Nucleus accumbens (tissue), 56 donors: ENCODE data around the gene PIMREG.

Source experiments
- DNase-seq, 56 donors: peaks; one replicate each; lab custom pipeline; 2025; lab: John Stamatoyannopoulos, UW

PIMREG gene

DNA sequence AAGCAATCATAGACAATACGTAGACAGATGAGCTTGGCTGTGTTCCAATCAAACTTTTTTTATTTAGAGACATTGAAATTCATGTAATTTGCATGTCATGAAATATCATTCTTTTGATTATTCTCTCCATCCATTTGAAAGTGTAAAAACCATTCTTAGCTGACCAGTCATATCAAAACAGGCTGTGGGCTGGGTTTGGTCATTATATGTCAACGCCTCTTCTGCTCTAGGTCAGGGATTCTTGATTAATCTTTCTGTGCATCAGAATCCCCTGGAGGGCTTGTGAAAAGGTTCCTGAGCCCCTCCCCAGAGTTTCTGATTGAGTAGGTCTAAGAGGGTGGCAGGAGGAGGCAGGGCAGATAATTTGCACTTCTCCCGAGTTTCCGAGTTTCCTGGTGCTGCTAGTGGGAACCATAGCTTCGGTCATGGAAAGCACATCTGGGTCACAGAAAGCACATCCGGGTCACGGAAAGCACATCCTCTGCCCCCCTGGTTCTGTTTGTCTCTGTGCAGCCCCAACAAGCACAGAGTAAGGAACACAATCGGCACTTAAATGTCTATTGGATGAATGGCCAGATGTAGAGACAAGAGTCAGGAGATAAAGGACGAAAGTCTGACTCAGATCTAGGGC, 16.4 kb downstream of the PIMREG start:
- DNase-seq = no peak

DNA sequence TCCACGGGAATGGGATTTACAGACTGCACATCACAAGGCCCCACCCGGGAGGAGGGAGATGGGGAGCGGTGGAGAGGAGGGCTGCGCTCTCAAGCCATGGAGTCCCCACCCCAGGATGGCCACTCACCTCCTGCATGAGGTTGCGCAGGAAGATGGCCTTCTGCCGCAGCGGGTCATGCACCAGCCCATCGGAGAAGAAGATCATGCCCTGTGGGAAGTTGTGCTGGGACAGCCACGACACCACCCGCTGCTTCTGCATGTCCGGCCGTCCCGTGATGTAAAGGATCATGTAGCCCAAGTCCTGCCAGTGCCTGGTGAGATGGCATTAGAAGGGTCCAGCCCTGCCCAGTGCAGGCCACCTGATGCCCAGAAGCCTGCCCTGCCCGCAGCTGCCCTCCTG, 17.0 kb downstream of the PIMREG start:
- DNase-seq = no peak

DNA sequence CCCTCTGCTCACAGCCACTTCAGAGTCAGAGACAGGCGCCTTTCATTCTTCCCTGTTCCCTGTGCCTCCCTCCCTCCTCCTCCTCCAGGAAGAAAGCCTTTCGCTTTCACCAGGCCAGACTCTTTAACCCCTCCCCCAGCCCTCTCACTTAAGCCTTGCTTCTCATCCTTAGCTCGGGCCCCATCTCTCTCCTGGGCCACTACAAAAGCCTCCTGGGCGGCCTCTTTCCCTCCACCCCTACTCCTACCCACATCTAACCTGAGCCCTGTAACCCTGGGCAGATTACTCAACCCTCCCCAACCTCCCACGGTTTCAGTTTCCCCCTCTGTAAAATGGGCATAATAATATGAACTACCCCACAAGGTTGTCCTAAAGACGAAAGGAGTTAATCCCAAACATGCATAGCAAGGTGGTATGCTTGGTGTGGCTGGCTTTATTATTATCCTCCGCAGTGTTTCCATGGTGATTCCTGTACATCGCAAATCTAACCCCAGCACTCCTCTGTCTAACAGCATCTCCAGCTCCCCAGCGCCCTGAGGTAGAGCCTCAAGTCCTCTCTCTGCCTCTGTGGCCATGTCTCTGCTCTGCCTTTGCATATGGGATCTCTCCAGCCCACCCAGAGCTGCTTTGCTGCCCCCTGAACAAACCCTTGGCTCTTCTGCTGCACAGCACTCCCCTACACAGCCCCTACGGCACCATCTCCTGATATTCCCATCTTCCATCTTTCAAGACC, 17.7 kb downstream of the PIMREG start:
- DNase-seq = no peak

DNA sequence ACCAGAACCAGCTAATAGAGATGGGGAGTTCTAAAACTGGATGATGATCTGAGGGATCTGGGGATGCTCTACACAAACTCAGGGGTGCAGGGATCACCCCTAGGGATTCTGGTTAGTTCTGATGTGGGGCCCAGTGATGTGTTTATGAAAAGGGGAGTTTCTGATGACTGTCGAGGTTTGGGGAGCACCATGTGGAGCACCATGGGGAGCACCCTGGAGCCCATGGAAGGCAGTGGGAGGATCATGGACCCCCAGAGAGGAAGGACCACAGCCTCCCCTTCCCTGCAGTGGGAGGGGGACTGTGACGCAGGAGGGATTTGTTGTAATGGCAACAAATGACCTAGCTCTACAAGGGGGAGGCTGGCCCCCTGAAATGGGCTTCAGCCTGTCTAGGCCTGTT, 18.4 kb downstream of the PIMREG start:
- no peak for DNase-seq

DNA sequence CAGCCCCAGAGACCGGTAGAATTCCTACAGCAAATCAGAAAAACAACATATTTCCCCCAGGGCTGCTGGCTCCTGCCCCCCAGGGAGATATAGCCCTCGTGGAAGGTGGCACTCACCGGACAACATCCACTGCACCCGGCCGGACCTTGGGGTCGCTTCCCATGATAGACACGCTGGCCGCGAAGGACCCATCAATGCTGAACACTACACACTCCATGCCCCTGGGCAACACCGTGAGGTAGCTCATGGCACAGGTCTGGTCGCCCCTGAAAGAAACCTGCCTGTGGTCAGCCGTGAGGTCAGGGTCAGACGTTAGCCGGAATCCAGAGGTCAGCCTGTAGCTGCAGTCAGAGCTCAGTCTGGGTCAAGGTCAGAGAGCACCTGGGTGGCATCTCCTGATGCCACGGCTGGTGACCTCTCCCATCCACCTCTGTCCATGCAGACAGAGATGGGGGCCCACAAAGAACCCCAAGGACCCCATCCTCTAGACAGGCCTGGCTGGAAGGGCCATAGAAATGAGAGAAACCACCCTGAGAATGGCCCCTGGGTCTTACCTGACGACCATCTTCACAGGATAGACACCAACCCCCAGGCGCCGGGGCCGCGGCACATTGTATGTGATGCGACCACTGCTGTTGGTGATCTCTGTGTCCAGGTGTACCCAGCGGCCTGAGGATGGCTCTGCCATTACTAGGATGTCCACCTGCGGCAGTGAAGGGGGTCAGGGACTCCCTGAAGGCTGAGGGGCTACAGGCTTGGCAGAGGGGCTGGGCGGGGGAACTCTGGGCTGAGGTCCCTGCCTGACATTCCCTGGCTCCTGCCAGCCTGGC, 19.6 kb downstream of the PIMREG start:
- DNase-seq = no peak

DNA sequence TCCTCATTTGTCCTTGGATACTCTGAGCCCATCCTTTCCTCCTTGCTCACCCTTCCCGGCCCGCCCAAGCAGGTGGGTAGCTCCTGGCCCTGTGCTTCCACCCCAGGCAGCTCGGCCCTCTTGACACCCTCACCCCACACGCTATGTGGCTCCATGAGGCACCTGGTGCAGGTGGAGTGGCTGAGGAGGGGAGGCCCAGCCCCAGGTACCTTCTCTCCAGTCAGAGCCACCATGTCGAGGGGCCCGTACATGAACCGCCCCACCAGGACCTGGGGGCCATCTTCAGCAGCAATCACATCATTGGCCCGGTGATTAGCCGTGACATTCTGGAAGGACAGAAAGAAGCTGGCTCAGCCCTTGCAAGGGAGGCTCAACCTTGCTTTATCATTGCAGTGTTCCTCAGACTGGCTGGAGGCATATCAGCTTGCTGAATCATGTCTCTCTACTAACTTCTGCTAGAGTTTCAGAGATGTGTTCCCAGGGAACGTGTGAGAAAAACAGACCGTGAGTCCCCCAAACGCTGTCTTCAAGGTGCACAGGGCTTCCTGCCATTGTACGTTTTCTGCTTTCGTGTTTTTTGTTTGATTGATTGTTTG, 20.3 kb downstream of the PIMREG start:
- no peak for DNase-seq

DNA sequence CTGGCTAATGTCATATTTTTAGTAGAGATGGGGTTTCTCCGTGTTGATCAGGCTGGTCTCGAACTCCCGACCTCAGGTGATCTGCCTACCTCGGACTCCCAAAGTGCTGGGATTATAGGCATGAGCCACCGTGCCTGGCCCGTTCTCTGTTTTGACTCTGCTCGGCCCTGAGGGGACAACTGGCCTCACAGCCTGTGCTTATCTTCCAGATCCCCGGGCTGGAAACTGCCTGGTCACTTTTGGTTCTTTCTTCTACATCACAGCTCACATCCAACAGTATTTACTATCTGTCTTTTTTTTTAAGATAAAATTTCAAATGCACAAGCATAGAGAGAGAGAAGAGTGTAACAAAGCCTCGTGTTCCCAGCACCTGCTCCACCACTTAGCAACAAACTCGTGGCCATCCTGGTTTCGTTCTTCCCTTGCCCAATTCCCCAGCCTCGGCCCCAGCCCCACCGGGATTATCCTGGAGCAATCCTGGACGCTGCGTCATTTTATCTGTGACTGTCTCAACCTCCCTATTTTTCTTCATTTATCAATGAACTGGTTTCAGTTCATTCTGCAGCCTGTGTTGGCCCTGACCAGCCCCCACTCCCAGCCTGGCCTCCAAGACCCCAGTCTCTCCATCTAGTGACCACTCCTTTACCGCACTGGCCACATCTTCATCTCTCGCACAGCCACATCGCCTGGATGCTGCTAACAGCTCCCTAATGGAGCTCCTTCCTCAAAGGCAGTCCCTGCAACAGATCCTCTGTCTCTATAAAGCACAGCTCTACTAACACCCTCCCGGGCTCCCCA, 21.1 kb downstream of the PIMREG start:
- no peak for DNase-seq

DNA sequence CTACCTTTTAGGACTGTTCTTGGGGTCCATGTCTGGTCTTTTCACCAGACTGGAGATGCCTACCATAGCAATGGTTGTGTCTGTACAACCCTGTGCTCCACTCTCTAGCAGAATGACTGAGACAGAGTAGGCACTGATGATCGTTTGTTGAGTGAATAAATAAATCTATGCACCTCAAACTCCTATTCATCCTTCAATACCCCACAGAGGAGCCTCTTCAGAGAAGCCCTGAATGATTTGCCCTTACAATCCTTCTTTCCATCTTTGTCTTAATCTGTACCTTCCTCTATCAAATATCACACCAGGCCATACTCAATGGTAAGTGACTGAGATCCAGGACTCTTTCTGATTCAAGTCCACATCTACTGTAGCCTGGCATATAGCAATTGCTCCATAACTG, 23.3 kb downstream of the PIMREG start:
- no peak for DNase-seq

DNA sequence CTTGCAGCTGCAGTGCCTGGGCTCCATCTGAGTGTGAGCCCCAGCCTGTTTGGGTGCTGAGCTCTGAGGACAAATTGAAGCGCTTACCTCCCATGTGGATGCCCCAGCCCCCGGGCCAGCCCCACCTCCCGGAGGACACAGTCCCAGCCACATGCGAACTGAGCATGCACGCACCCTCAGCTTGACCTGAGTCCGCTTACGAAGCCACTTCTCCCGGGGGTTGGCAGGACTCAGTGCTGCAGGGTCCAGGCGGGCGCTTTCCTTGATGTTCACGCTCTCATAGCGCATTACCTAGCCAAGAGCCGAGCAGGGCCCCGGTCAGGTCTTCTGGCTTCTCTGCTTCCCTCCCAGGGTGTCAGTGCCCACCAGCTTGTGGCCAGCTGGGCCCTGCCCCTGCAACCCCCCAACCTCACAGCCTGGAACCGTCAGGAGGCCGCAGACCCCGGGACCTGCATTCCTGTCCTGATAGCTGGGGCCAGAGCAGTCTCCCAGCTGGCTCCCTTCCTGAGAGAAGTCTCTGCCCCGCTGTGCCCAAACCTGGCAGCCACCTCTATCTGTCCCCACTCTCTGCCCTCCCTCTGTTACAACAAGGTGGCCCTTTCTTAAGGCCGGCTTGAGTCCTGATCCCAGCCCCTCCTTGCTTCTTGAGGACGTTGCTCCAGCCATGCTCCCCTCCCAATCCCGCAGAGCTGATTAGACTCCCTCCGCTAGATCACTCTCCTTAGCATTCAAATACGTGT, 24.0 kb downstream of the PIMREG start:
- no peak for DNase-seq

DNA sequence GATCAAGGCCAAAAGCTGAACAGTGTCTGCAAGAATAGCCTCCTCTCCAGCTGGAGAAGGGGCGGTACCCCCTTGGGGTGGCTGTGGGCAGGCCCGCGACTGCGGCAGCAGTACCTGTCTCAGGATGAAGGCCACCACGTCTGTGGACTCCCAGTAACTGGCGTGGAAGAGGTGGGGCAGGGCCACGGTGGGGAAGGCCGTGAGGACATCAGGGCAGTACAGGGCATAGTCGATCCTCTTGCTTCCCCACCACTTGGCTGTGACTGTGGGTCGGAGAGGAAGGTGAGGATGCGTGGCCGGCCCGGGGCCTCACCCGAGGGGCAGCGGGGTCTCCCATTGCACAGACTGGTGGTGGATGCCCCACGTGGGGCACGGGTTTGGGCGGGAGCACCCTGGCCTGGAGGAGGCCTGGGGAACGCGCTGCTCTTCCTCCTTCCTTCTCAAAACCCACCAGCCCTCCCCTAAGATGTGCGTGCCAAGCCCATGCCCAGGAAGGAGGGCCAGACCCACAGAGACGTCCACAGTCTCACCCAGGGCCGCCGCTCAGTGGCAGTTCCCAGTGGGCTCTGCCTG, 26.0 kb downstream of the PIMREG start:
- no peak for DNase-seq

DNA sequence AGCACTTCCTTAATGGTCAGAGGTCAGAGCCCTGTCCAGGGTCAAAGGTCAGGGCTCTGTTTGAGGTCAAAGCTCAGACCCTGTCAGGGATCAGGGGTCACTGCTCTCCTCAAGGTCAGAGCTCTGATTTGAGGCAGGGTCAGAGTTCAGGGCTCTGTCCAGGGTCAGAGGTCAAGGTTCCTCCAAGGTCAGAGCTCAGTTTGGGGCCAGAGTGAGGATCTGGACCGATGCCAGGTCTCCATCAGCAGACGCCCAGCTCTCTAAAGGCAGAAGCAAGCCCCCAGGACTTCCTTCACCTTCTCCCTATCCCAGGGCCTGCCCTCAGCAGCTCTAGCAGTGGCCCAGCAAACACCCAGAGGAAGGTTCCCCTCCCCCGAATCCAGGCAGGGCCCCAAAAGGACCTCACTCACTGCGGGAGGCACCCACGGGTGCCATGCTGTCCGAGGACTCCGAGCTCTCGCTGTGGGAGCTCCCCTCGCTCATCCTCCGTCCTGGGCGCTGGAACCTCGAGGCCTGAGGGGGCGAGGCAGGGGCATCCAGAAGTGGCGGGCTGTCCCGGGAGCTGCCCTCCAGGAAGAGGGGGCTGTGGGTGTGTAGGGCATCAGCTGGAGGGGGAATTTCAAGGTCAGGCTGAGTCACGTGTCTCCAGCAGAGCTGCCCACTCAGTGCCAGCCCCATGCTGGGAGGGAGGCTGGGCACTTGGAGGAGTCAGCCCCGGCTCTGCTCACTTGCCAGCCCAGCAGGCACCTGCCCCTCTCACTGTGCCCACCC, 26.7 kb downstream of the PIMREG start:
- no peak for DNase-seq

DNA sequence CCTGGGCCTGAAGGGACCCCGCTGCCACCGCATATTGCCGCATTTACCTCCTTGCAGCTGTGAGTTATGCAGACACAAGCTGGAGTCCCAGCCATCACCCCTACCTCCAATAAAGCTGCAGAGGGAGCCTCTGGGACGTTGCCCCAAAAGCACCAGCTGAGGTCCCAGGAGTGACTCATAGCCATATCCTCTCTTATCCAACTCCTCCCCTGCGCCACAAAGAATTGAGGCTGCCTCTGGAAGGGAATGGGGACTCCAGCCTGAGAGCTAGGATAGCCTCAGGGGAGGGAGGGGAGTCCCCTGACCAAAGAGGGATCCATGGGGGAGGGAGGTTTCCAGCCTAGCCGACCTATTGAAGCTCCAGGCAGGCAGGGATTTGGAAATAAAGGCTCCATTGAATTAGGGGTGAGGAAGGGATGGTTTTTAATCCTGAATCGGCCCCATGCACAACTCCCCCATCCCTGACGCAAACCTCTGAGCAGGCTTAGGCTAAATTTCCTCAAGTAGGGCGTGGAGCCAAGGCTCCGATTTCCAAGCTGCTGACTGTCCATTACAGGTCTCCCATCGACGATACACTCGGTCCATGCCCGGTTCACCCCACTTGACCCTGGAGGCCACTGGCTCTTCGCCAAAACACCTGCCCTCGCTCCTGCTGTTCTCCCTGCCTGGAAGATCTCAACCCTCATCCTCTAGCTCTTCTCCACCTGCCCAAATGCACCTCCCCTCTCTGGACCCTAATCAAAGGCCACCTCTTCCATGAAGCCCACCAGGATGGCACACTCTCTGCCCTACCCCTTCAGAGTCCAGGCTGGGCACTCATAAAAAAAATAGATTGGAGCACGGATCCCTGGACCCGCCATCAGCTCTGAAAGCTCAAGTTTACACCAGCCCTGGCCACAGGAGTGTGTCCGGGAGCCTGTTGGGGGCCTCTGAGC, 27.5 kb downstream of the PIMREG start:
- no peak for DNase-seq

DNA sequence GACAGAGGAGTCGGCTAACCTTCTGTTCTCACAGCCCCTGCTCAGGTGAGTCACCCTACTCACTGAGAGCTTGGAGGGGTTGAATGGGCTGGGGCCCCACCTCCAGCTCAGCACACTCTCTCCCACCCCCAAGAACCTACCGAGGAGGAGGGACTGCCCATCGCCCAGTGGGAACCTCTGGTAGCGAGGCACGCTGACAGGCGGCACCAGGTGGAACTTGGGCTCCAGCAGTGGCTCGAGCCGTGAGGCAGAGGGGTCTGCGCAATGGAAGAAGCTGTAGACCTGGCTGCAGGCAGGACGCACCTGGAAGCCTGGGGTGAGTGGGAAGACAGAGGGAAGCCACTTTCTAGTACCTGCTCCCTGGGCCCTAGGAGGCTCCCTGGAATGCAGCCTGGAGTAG, 28.3 kb downstream of the PIMREG start:
- DNase-seq = peak in 1 of 56 donors; percentile 29

DNA sequence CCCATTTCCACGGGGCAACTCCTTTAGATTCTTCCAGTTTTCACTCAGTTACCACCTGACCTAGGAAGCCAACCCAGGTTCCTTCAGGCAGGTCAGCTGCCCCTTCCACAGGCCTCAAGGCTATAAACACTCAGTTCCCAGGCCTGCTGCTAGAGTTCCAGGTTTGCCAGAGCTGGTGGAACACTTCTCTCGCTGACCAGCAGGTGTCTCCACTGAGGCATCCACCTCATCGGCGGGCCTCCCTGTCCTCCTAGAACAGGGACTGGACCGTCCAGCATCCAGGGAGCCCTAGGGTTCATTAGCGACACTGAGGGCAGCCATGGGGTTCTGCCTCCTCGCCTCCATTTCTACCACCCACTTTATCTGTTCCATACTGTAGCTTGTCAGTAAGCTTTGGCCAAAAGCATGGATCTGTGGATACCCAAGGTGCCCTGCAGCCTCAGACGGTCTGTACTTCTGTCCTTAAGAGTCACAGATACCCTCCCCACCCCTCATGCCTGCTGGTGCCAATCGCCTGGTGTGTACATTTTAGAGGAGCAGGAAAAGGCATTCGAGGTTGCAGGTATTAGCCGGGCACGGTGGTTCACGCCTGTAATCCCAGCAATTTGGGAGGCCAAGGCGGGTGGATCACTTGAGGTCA, 29.0 kb downstream of the PIMREG start:
- DNase-seq = peak in 51 of 56 donors; percentile 10 to 86 (median 46)

DNA sequence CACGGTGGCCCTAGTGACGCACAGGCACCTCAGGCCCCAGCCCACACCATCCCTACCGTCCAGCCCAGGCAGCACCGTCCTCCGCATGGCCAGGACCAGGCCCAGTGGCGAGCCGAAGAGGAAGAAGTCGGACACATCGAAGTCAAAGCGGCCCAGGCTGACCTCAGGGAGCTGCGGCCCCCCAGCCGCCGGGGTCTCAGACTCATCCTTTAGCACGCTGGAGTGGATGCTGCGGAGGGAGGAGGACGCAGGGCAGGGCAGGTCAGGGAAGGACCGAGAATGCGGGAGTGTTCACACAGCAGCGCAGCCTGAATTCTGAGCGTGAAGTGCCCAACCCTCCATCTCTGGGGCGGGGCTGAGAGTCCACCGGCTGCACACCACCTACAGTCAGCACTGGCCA, 30.1 kb downstream of the PIMREG start:
- no peak for DNase-seq

DNA sequence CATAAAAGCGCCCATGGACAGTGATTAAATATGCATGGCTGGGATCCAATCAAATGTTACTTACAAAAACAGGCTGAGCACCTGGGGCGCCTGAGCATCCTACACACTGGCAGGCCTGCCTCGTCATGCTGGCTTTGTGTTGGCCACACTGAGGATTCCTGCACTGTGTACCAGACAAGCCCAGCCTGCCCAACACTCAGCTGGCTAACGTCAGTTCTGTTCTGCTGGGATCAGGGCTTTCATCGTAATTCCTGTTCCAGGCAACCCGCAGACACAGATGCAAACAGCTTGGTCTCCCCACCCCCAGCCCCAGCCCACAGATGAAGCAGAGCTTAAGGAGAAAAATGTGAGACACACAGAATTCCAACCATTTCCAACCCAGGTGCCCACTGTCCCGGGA, 30.7 kb downstream of the PIMREG start:
- DNase-seq = peak in 1 of 56 donors; percentile 14

DNA sequence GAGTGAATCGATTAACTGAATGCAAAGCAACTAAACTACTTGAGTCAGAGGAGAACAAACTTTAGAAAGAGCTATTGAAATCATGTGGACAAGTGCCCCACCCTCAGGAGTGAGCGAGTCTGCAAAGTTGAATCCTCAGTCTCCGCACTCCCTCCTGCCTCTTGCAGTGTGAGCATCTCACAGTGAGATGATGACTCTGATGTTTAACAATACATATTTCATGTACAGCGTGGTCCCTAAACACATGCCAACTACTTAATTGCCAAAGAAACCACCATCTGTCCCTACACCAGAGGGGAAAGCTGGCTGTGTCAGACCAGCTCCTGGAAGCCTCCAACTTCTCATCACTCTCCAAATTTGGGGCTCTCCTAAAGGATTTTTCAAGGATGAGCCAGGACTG, 31.2 kb downstream of the PIMREG start:
- DNase-seq = no peak
